HL-60 (cell line): ENCODE data around the gene ACSL4.

Experiments used
- CTCF ChIP-seq: IDR thresholded peaks from one replicate; pipeline ENCODE4 v1.5.1; 2011; ENCODE audit warnings: low read length, control low read depth, inconsistent platforms; ENCODE audit not compliant: insufficient read depth
- REST ChIP-seq: IDR thresholded peaks from 2 replicates; pipeline ENCODE4 v1.6.1; 2012; ENCODE audit warnings: low read depth; ENCODE audit not compliant: insufficient replicate concordance

GRCh38 chrX:109691277-109691676, 41.8 kb downstream of the ACSL4 start:
- no peak for TF ChIP-seq CTCF
- no peak for TF ChIP-seq REST
